Loucy (cell line): ENCODE results near the gene SAP30.

Experiments
- CTCF ChIP-seq: fragments of 200-600 bp; sonication (generic); conservative IDR thresholded peaks from 2 replicates; pipeline ENCODE4 v1.5.1; 2014; ENCODE audit warnings: mild to moderate bottlenecking, antibody characterized with exemption, low read length
- EZH2phosphoT487 ChIP-seq: fragments of 200-600 bp; IDR thresholded peaks from 2 replicates; pipeline ENCODE4 v1.6.1; 2018; ENCODE audit warnings: antibody characterized with exemption, mild to moderate bottlenecking, moderate library complexity, borderline replicate concordance

GRCh38 chr4:173367285-173367684 lies 3.5 kb upstream of the SAP30 start:
- no peak for TF ChIP-seq CTCF
- no peak for TF ChIP-seq EZH2phosphoT487
